Stimulated activated CD8-positive, alpha-beta memory T cell treated with anti-CD3 and anti-CD28 coated beads, Interleukin-7, amount 100 ng/mL, for 48 hours (primary cell): ENCODE results near the gene POLD2.

Experiments used
- DNase-seq, 2 donors: peaks; one replicate each; pipeline ENCODE4 v3.0.0-alpha.2; 2020; ENCODE audit warnings: low read depth in 1 of 2; ENCODE audit errors: extremely low read depth in 1 of 2

POLD2 gene

DNA sequence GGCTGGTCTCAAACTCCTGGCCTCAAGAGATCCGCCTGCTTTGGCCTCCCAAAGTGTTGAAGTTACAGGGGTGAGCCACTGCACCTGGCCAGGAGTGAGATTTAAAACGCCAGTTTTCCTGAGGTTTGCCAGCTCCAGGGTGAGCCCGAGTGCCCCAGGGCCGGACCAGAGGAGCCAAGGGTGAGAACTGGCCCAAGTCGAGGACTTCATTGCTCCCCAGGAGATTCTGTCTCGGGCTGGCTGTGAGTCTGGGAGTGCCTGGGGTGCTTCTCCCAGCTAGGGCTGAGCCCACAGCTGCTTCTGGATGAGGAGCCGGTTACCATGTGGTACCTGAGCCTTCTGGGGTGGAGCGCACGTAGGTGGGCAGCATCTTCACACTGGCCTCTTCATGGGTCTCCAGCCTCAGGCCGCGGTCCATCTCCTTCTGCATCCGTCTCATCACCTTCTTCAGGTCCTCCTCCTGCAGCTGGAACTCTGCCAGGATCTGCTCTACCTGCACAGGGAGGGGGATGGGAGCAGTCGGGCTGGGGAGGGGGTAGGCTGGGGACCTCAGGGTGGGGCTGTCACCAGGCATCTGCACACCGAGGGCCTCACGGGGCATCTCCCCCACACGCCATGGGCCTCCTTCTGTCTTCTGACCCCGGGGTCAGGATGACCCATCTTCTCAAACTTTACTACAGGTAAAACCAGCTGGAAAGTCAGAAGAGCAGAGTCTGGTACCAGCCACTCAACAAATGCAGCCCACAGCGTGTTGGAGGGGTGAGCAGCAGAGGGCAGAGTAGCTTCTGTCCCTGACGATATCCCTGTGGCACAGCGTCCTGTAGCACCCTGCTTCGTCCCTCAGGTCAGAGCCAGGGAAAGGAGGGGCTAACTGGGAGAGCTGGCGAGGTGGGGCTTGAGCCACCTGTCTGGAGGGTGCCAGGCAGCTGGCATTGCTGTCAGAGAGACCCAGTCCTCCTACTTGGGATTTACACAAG, 29.9 kb upstream of the POLD2 start:
- no peak for DNase-seq

DNA sequence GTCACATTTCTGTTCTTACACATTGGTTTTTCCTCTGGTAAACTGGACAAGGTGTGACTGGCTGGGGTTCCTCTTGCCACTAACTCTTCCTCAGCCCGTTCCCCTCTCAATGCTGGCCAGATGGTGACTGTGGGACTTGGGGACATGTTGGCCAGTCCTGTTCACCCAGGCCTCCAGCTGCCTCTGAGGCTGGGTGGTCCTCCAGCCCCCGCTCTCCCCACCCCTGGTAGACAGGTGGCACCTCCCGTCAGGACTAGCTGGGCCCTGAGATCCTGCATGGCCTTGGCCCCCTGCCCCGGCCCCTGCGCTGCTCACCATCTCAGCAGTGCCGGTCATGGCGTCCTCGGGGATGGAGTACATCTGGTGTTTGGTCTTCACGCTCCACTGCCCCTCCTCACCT, 28.6 kb upstream of the POLD2 start:
- no peak for DNase-seq

DNA sequence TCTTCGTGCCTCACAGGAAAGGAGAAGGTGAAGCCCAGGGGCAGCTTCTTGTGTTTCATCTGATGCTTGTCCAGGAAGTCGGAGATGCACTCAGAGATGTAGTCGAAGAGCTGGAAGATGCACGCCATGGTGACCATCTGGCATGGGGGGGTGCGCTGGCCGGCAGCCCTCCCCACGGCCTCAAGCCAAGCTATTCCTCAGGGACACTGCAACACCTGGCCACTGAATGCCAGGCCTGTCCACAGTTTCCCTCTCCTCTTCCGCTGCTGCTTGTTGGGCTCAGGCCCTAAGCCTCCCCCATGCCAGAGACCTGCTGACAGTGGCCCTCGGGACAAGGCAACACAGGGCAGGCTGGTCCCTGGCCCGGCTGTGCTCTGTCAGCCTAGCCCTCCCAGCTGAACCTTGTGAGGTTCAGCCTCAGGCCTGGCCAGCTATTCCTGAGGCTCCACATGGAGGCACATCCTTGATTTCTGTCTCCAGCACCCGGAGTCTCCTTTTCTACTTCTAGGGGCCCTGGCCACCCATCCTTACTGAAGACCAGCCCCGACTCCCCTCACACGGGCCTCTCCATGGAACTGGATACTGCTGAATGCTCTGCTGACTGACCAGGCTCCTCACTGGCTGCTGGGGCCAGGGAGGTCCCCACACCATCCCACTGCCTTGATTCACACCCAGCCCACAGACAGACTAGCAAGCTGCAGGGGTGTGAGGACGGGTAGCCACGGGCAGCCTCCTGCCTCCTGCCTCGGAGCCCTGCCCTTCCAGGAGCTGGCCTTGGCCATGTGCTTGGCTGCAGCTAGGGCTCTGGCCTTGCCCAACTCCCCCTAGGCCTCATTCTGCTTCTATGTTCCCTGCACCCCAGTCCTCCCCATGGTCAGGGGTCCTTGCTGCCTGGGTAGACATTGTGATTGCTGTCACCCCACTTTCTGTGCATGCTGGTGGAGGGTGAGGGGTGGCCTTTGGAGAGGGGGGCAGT, 27.9 kb upstream of the POLD2 start:
- no peak for DNase-seq

DNA sequence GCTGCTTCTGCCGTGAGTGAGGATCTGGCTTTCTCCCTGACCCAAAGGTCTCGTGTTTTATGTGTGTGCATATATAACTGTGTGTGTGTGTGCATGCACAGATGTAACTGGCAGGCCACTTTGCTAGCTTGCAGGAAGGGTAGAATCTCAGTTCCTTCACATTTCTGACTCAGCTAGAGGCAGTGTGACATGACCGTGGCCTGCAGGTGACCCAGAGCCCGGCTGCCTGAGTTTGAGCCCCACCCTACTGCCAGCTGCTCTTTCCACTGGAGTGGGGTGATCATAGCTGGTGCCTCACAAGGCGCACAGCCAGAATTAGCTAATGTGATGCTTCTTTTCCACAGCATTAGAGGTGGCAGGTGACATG, 27.1 kb upstream of the POLD2 start:
- no peak for DNase-seq

DNA sequence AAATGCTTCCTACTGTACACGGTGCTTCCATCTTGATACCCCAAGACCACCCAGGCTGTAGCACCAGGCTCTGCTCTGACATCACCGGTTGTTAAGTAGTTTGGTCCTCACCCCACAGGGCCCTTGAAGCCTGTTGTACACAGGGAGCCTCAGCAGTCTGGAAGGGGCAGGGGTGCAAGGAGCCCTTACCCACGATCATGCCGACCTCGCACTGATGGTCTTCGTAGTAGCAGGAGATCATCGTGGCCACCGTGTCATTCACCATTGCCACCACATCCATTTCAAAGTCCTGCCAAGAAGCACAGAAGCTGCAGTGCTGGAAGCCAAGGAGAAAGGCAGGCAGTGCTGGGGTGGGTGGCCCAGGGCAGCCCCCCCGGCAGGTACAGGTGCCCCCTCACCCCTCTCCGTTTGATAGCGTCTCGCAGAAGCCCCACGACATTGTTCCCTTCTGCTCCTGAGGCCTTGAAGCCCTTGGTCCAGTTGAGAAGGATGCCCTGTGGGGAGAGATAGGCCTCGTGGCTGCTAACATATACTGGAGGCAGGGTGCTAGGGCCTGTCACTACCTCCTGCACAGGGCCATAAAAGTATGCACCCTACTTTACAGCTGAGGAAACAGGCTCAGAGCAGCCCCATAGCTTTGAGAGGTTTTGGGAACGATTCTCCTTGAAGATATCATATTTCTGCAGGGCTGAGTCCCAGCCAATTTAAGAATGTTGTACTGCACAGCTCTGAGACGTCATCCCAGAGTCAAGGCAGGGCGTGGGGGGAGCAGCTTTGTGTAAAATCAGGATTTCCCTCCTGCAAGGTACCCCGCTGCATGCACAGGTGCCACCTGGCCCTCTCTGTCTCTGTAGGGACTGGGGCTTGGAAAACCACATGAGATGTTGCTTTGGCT, 26.5 kb upstream of the POLD2 start:
- no peak for DNase-seq

DNA sequence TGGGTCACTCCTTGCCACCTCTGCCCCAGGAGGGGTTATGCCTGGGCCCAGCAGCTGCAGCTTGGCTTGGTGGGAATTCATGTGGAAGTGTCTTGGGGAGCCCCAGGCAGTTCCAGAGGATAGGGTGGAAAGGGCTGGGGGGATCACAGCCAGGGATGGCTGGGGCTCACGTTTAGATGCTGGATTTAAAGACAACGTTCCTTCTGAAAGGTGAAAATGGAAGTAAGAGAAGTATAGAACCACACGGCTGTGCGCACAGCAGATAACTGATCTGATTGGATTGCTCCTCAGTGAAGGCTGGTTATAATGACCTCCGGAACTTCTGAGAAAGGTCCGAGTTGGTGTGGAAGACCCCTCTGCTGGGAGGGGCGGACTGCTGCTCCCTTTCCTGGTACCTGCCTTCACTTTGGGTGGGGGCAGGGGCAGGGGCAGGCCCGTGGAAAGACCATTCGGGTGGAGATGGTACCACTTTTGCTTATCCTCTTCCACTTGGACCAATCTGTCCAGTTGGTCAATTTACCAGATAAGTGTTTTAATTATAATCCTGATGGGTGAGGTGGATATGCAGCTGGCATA, 25.7 kb upstream of the POLD2 start:
- DNase-seq: no peak

DNA sequence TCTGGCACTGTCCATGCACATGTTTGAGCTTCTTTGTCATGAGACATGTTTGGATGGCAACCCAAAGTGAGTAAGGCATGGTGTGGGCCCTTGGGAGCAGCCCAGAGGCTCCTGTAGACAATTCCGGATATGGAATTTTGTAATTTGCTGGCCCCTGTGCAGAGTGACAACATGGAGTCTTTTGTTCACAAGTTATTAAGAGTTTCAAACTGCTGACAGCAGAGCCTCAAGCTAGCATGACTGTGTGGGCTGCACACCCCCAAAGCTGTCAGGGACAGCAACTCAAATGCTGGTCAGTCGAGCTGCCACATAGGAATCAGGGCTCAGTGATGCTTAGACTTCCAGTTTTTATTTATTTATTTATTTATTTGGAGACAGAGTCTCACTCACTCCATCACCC, 24.8 kb upstream of the POLD2 start:
- DNase-seq: no peak

DNA sequence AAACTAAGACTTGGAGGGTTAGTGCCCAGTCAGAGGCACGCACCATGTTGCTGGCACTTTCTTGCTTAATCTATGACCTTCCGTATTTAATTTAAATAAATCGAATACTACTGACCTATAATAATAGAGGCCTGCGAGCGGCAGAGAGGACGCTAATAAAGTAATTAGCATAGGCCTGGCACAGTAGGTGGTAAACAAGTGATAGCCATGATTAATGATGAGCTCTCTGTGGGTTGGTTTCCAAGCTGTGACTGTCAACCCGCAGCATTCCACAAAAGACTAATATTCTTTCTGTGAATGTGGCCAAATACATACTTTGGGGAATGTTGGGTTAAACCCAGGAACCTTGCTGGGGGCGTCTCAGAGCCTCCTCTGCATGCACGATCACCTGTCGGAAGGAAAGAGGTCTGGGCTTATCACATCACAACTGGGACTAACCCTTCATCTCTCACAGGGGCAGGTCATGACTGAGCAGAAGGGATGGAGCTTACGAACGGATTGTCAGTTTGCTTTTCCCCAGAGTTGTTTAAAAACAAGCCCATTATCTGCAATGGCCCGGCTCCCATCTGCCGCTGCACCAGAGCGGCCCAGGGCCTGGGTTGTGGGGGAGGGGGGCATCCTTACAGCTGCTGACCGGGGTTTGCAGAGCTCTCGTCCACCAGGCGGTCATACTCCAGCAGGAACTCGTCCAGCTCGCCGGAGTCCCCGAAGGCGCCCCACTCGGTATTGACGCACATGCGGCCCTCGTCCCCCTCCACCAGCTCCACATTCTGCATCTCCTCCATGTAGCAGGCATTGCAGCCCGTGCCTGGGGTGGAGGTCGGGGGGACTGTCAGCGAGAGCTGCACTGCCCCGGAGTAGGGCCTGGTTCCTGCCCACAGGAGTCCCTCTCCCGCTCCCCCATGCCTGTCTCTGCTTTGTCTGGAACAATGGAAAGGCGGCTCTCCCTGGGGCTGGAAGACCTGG, 24.0 kb upstream of the POLD2 start:
- DNase-seq: no peak

DNA sequence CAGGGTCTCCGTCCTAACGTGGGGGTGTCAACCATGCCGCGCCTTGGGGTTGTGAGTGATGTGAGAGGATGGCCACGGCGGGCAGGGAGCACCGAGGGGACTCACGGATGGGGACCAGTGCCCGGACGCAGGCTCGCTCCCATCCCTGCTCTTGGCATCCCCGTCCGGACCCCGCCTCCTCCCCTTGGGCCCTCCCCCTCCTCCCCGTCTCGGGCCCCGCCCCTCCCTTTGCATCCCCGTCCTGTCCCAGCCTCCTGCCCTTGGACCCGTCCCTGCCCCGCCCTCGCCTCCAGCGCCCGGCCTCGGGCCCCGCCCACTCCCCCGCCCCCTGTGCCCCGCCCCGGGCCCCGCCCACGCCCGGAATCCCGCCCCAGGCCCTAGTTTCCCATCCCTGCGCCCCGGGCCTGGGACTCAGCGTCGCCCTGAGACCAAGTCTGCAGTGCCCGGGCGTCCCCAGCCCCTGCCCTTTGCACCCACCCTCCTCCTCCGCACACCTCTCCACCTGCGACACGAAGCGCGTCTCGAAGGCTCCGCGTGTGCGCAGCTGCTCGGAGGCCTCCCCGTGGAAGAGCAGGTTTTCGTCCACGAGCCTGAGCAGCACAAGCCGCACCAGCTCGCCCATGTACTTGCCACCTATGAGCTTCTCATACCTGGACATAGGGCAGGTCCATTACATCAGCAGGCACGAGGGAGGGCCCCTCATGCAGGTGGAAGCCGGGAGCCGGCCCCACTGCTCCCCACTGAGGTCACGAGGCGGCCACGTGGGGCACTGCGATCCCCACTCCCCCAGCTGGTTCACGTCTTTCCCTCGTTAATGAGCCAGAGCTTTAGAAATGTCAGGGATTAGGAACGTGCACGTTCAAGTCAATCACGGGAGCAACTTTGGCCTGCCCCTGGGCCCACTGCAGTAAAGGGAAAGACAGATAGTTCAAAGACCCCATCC, 22.9 kb upstream of the POLD2 start:
- peak; percentile 24 to 39 for DNase-seq

DNA sequence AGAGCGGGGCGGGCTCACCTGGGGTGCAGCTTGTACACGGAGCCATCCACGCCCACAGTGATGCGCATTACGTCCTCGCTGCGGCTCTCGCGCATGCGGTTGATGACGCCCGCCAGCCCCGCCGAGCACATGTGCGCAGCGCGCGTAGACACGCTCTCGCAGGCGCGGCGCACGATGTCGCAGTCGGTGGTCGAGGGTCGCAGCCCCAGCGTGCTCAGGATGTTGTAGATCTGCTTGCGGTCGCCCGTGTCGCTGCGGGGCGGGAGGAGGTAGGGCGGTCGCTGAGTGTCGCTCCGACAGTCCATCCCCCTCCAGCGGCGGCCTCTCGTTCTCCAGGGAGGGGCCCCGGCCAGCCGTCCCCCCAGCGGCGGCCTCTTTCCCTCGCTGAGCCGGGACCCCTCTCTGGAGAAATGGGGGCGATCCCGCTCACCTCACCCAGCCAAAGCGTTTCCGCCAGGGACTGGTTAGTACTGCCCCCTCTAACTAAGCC, 22.2 kb upstream of the POLD2 start:
- DNase-seq: peak in 1 of 2 donors; percentile 27

DNA sequence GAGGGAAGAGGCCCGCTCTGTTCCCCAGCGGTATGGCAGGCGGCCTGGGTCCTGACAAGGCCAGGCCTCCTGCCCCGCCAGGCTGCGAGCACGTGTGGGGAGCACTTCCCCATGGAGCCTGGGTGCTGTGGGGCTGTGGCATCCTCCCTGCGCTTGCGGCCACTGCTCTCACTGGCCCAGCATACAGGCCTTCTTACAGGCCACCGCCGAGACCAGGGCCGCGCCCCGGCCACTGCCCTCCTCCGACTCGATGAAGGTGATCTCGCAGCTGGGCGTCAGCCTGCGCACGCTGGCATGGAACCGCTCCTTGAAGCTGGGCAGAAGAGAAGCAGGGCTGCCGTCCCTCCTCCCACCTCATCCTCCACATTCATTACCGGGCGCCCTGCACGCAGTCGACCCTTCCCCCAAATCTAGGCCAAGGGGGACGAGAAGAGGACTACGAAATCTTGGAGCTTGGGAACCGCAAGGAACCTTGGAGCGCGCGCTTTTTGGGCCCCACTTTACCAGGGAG, 21.7 kb upstream of the POLD2 start:
- DNase-seq: no peak

DNA sequence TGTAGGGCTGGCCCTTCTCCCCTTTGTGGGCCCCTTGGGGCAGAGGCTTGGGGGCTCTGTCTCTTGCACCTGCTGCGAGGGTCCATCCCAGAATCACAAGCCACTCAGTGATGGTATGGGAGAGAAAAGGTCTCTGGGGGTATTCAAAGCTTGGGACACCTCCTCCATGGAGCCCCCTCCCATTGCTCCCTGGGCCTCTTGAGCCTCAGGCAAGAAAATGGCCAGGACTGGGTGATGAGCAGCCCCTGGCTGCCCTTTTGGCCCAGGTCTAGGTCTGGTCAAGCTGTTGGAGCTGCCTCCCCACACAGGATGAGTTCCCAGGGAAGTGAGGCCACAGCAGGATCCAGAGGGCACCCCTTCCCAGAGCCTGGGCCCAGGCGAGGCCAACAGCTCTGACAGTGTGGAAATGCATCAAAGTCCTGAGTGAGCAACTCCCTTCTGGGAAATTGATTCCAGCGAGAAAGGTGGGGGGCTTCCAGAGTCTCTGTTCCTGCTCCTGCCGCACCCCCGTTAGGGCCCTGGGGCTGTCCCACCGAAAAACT, 21.1 kb upstream of the POLD2 start:
- no peak for DNase-seq

DNA sequence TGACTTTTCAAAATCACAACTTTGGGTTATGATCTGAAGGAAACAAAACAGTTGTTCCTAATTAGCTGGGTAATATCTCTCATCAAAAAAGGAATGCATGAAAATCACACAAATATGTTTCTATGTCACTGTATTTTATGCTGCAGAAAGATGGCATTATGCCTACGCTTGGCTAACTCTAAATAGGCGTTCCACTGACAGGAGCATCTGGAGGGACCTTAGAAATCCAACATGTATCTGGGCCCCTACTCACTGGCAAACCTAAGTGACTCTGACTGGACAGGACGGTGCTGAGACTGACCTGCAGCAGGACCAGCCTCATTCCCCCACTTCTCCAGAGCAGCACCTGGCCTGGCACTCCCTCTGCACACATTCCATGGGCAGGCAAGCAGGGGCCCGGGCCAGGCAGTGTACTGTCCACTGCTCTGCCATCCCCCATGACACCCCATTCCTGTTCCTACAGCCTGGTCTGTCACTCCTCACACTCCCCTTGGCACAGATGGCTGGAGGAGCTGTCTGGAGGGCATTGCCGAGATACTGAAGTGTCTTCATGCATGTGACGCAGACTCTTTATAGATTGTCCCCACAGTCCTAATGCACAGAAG, 20.4 kb upstream of the POLD2 start:
- no peak for DNase-seq

DNA sequence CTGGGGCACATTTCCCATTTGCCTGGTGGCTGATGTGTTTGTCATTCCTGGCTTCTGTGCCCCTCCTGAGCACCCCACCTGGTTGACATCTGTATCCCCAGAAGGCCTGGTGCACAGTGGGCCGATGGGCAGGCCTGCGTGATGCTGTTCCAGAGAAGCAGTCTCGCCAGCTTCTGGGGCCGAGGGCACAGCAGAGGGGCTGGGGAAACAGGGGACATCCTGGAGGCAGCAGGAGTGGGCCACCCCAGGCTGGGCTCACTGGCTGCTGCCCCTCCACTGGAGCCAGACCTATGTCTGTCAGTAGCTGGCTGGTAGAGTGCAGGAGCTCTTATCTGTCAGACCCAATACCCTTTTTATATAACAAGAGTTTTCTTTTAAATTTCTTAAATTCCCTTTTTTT, 18.7 kb upstream of the POLD2 start:
- DNase-seq: no peak

DNA sequence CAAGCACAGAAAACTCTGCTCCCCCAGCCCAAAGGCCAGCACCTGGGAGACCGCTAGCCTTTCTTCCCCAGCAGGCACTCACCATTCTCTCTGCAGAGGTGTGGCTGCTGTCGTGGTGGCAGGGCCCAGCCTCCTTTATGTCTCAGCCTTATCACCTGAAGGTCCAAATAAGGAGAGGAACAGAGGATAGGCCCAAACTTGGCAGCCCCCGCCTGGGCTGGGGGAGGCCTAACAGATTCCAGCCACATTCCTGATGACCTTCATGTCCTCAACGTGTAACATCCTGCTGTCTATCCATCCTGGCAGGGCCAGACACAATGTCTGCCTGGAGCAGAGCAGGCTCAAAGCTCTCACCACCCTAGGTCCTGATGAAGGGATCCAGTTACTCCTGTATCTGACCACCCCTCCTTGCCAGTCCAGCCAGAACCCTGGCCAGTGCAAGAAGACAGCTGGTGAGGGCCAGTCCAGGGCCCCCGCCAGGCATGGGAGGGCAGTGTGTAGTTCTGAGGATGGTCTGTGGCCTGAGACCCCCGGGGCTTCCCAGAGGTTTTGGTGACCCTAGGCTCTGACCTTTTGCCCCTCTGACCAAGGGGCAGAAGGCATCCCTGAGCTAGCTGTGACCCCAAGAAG, 18.0 kb upstream of the POLD2 start, which contains the start of gene MYL7:
TSS of gene MYL7 (minus strand) at position 112 of the 630 bp plus-strand sequence. CDS start at position 85, 27 bp downstream.
- no peak for DNase-seq

DNA sequence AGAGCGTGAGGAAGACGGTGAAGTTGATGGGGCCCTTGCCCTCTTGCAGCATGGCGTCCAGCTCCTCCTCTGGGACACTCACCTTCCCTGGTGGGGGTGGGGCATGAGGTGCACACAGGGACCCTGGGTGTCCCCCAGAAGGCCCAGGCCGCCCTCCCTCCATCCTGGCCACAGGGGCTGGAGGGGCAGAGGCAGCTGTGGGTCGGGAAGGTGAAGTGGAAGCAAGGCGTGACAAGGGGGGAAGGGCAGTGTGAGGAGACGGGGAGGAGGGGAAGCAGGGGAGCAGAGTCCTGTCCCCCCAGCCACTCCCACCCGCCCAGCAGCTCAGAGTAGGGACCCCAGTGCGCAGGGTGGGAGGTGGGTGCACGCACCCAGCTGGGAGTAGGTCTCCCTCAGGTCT, 17.0 kb upstream of the POLD2 start:
- DNase-seq: no peak
